ENCODE measurements around the gene FOXF1. TPM values are rescaled to one million over a fixed set of nuclear protein-coding genes. Genes with fewer than 3 reads are reported as not detected.

Gene FOXF1
- total RNA-seq, 6 experiments from 2014 or later: 0.58 to 1.6 (median 1.2) TPM

DNA sequence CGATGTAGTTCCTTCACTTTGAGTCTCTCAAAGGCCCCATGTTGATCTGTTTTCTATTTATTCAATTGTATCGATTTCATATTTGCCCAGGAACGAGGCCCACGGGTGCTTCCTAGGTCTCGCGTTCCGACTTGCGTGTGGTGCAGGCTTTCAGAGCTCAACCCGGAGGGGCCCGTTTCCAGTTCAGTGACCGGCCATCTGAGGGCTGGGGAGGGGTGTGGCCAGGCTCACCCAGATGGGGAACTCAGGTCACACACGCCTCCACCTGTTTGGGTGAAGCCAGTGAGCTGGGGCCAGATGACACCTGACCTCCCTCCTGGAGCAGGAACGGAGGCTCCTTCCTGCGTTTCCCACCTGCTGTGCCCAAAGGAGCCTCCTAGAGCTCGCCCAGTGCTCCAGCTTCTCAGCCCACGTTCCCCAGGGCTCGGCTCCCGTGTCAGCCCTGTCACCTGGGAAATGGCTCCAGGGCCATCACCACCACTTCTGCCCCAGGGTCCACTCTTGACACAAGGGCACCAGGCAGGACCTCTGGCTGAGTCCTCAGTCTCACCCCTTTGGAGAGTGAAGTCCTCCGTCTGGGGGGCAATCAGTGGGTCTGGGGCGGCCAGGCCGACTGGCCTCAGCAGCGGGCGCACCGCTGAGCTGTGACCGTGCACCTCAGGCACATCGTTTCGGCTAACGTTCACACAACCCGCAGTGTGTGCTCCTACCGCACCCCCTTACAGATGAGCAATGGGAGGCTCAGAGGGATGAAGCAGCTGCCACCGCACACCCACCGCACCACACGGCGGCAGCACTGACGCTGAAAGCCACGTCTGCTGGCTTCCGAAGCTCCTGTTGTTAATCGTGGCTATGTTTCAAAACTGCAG is 18.0 kb downstream of the FOXF1 start:
- Histone ChIP-seq H3K27me3 (no peaks in the 10 kb centered on the region), H3K36me3 (no peaks in the 10 kb centered on the region), H3K4me3 (no peak overlapping the region), H3K4me1 (no peaks in the 10 kb centered on the region), H3K27ac (no peak overlapping the region), H3K9me3 (no peaks in the 10 kb centered on the region)
- ATAC-seq (peak in 1 of 4 donors; percentile 23), DNase-seq (no peak)
- 88% methylated on average over 21 of the region's 38 CpGs for WGBS (ENCODE audit: insufficient coverage, low coverage, low lambda C conversion rate, missing lambda C conversion rate)
- intact Hi-C loops (cut with DNase I): no loop called here
- no peak for TF ChIP-seq POLR2A (IDR thresholded peaks at IDR 0.05)

GRCh38 chr16:86529160-86529559 is 18.8 kb downstream of the FOXF1 start:
- intact Hi-C loops (cut with DNase I): no loop called here
- H3K27me3 ChIP-seq: no peaks in the 10 kb centered on the region
- no peaks in the 10 kb centered on the region for H3K9me3 ChIP-seq
- no peaks in the 10 kb centered on the region for H3K4me1 ChIP-seq
- TF ChIP-seq POLR2A (IDR thresholded peaks at IDR 0.05): no peak
- TF ChIP-seq, protein P1, sequence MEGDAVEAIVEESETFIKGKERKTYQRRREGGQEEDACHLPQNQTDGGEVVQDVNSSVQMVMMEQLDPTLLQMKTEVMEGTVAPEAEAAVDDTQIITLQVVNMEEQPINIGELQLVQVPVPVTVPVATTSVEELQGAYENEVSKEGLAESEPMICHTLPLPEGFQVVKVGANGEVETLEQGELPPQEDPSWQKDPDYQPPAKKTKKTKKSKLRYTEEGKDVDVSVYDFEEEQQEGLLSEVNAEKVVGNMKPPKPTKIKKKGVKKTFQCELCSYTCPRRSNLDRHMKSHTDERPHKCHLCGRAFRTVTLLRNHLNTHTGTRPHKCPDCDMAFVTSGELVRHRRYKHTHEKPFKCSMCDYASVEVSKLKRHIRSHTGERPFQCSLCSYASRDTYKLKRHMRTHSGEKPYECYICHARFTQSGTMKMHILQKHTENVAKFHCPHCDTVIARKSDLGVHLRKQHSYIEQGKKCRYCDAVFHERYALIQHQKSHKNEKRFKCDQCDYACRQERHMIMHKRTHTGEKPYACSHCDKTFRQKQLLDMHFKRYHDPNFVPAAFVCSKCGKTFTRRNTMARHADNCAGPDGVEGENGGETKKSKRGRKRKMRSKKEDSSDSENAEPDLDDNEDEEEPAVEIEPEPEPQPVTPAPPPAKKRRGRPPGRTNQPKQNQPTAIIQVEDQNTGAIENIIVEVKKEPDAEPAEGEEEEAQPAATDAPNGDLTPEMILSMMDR (IDR thresholded peaks at IDR 0.05): no peak
- H3K4me3 ChIP-seq: no peak overlapping the region
- peaks cover 0 to 3% (median 0%) of the 10 kb centered on the region in 4 donors for H3K36me3 ChIP-seq
- ATAC-seq (no peak), DNase-seq (peak in 1 of 3 donors; percentile 2)
- 76% methylated on average over 5 of the region's 8 CpGs for WGBS (ENCODE audit: insufficient coverage, low coverage, low lambda C conversion rate, missing lambda C conversion rate)
- H3K27ac ChIP-seq: no peak overlapping the region

- Histone ChIP-seq H3K4me3 (no peak overlapping the region), H3K27me3 (no peaks in the 10 kb centered on the region), H3K4me1 (no peaks in the 10 kb centered on the region), H3K9me3 (no peaks in the 10 kb centered on the region), H3K27ac (no peak overlapping the region), H3K36me3 (peaks cover 0 to 3% (median 0%) of the 10 kb centered on the region in 4 donors)
- WGBS (ENCODE audit: insufficient coverage, low coverage, low lambda C conversion rate, missing lambda C conversion rate): 77% methylated on average over 22 of the region's 31 CpGs
- intact Hi-C loops (cut with DNase I): no loop called here
- ATAC-seq (no peak), DNase-seq (peak in 1 of 3 donors; percentile 5)
- TF ChIP-seq POLR2A (IDR thresholded peaks at IDR 0.05): no peak
- TF ChIP-seq, protein P1 (IDR thresholded peaks at IDR 0.05): no peak
These were observed 20.2 kb downstream of the FOXF1 start for GRCh38 chr16:86530251-86531190.

DNA sequence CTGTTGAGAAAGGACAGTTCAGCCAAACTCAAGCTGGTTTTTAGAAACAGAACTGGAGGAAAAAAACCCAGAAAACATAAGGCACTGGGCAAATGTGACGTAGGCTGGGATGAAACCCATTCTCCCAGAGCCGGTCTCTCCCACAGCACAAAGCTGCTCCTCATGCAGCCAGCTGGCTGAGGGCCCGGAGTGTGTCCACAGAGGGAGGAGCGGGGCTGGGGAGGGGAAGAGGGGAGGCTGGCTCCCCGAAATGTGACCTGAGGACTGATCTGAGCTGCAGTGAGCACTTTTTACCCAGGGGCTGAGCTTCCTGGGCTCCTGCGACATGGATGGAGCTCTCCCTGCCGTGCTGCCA is 20.8 kb downstream of the FOXF1 start:
- no peak overlapping the region for H3K27ac ChIP-seq
- H3K36me3 ChIP-seq: peaks cover 0 to 3% (median 0%) of the 10 kb centered on the region in 4 donors
- DNase-seq (peak in 2 of 3 donors; percentile 23 to 53), ATAC-seq (peak in 2 of 4 donors; percentile 20 to 42)
- 89% methylated on average over 1 of the region's 7 CpGs for WGBS (ENCODE audit: insufficient coverage, low coverage, low lambda C conversion rate, missing lambda C conversion rate)
- TF ChIP-seq, protein P1 (IDR thresholded peaks at IDR 0.05): no peak
- no peak for TF ChIP-seq POLR2A (IDR thresholded peaks at IDR 0.05)
- H3K4me3 ChIP-seq: no peak overlapping the region
- H3K27me3 ChIP-seq: no peaks in the 10 kb centered on the region
- H3K4me1 ChIP-seq: no peaks in the 10 kb centered on the region
- intact Hi-C loops (cut with DNase I): no loop called here
- H3K9me3 ChIP-seq: no peaks in the 10 kb centered on the region

Measured in right lobe of liver (tissue), 6 donors.